Measurements from ENCODE around the gene TENT5D.
"Not testable (repeated sequence)": the region's sequence is repeated elsewhere in the genome, so short reads cannot be mapped to it uniquely, and the experiment has no call there.

Gene TENT5D

GRCh38 chrX:80420147-80420546, at the start of gene TENT5D:
TENT5D (plus strand) TSS chrX:80420447; CDS start chrX:80442540, 22,093 bp downstream.
- no peak for DNase-seq

- not testable (repeated sequence) for DNase-seq
These were observed 34.6 kb upstream of the TENT5D start for GRCh38 chrX:80385651-80386050.

- DNase-seq: no peak
These were observed 32.0 kb upstream of the TENT5D start for GRCh38 chrX:80388206-80388605.

GRCh38 chrX:80412042-80412441, 8.2 kb upstream of the TENT5D start:
- DNase-seq: no peak

- no peak for DNase-seq
These were observed 2.8 kb downstream of the TENT5D start for GRCh38 chrX:80423000-80423399.

- DNase-seq: no peak
These were observed 3.5 kb downstream of the TENT5D start for GRCh38 chrX:80423744-80424143.

- no peak for DNase-seq
These were observed 10.7 kb downstream of the TENT5D start for GRCh38 chrX:80430826-80431504.

GRCh38 chrX:80431505-80431832, 11.2 kb downstream of the TENT5D start:
- DNase-seq: no peak

- DNase-seq: no peak
These were observed 12.2 kb downstream of the TENT5D start for GRCh38 chrX:80432441-80432840.

GRCh38 chrX:80432863-80433262, 12.6 kb downstream of the TENT5D start:
- no peak for DNase-seq

- DNase-seq: not testable (repeated sequence)
These were observed 47.9 kb downstream of the TENT5D start for GRCh38 chrX:80468166-80468565.

GRCh38 chrX:80471582-80471981, 51.3 kb downstream of the TENT5D start:
- DNase-seq: no peak

- DNase-seq: no peak
These were observed 65.3 kb downstream of the TENT5D start for GRCh38 chrX:80485543-80485942.

- no peak for DNase-seq
These were observed 66.1 kb downstream of the TENT5D start for GRCh38 chrX:80486299-80486698.

- DNase-seq: no peak
These were observed 68.9 kb downstream of the TENT5D start for GRCh38 chrX:80489166-80489565.

Measured in activated effector memory CD4-positive, alpha-beta T cell treated with Interleukin-2 at 50 U/mL for 16 hours (primary cell).